Parathyroid adenoma (tissue), 2 donors: Measurements from ENCODE around the gene KSR1.

Source experiments
- H2AFZ ChIP-seq: fragments of 300-600 bp; sonication (generic); one replicate; pipeline ENCODE4 v1.7.0; 2017; ENCODE audit warnings: antibody characterized with exemption, mild to moderate bottlenecking
- H3K27ac ChIP-seq: fragments of 300-600 bp; sonication (generic); one replicate; pipeline ENCODE4 v1.7.0; 2017
- H3K27me3 ChIP-seq: fragments of 300-600 bp; sonication (generic); one replicate; pipeline ENCODE4 v1.7.0; 2017; ENCODE audit warnings: low read length; ENCODE audit not compliant: control insufficient read depth, insufficient read depth
- H3K36me3 ChIP-seq: fragments of 300-600 bp; sonication (generic); one replicate; pipeline ENCODE4 v1.7.0; 2017; ENCODE audit warnings: low read length; ENCODE audit not compliant: control insufficient read depth, insufficient read depth
- H3K4me1 ChIP-seq: fragments of 300-600 bp; sonication (generic); one replicate; pipeline ENCODE4 v1.7.0; 2017; ENCODE audit warnings: control low read depth
- H3K4me2 ChIP-seq: fragments of 300-600 bp; sonication (generic); one replicate; pipeline ENCODE4 v1.7.0; 2017; ENCODE audit warnings: low read length
- H3K4me3 ChIP-seq: fragments of 300-600 bp; sonication (generic); one replicate; pipeline ENCODE4 v1.7.0; 2017; ENCODE audit warnings: low read depth, low read length
- H3K79me2 ChIP-seq: fragments of 300-600 bp; sonication (generic); one replicate; pipeline ENCODE4 v1.7.0; 2017; ENCODE audit warnings: control low read depth
- H3K9ac ChIP-seq: fragments of 300-600 bp; sonication (generic); one replicate; pipeline ENCODE4 v1.7.0; 2017; ENCODE audit warnings: mild to moderate bottlenecking
- H3K9me3 ChIP-seq: fragments of 300-600 bp; sonication (generic); one replicate; pipeline ENCODE4 v1.7.0; 2017; ENCODE audit warnings: low read length; ENCODE audit not compliant: control insufficient read depth
- TF ChIP-seq, protein P1 (sequence below): fragments of 300-600 bp; sonication (generic); IDR thresholded peaks from one replicate; pipeline ENCODE4 v1.7.0; 2017; ENCODE audit warnings: antibody characterized with exemption, mild to moderate bottlenecking
- donor health status: primary hyperparathyroidism.

The KSR1 gene

DNA sequence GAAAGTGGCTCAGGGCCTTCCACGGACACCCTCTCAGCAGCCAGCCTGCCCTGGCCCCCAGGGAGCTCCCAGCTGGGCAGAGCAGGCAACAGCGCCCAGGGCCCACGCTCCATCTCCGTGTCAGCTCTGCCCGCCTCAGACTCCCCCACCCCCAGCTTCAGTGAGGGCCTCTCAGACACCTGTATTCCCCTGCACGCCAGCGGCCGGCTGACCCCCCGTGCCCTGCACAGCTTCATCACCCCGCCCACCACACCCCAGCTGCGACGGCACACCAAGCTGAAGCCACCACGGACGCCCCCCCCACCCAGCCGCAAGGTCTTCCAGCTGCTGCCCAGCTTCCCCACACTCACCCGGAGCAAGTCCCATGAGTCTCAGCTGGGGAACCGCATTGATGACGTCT lies 126.4 kb downstream of the KSR1 start:
- H3K4me1 ChIP-seq: no peaks in the 10 kb centered on the region
- H3K36me3 ChIP-seq: no peaks in the 10 kb centered on the region
- no peak overlapping the region for H2AFZ ChIP-seq
- H3K9me3 ChIP-seq: no peaks in the 10 kb centered on the region
- peaks cover 2% of the 10 kb centered on the region for H3K79me2 ChIP-seq
- no peak overlapping the region for H3K27ac ChIP-seq
- TF ChIP-seq, protein P1, sequence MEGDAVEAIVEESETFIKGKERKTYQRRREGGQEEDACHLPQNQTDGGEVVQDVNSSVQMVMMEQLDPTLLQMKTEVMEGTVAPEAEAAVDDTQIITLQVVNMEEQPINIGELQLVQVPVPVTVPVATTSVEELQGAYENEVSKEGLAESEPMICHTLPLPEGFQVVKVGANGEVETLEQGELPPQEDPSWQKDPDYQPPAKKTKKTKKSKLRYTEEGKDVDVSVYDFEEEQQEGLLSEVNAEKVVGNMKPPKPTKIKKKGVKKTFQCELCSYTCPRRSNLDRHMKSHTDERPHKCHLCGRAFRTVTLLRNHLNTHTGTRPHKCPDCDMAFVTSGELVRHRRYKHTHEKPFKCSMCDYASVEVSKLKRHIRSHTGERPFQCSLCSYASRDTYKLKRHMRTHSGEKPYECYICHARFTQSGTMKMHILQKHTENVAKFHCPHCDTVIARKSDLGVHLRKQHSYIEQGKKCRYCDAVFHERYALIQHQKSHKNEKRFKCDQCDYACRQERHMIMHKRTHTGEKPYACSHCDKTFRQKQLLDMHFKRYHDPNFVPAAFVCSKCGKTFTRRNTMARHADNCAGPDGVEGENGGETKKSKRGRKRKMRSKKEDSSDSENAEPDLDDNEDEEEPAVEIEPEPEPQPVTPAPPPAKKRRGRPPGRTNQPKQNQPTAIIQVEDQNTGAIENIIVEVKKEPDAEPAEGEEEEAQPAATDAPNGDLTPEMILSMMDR: no peak
- H3K27me3 ChIP-seq: no peaks in the 10 kb centered on the region
- H3K4me2 ChIP-seq: no peak overlapping the region
- no peak overlapping the region for H3K9ac ChIP-seq
- no peak overlapping the region for H3K4me3 ChIP-seq

DNA sequence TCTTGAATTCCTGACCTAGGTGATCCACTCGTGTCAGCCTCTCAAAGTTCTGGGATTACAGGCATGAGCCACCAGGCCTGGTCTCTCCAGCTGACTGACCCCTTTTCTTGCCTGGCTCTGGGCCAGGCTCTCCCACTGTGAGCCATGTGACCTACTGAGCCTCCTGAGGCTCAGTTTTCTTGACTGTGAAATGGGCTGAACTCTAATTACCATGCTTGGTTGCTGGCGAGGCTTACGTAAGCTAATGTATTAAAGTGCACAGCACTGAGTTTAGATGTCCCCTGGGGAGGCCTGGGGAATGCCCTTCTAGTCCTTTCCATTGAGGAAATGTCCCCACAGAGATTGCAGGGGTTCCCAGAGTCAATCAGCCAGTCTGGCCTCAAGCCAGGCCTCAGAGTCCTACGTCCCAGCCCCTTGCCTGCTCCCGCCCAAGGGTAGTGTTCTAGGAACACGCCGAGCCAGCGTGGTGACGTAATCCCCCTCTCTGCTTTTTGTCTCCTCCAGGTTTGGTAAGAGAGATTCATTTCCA lies 129.0 kb downstream of the KSR1 start:
- TF ChIP-seq, protein P1: no peak
- no peaks in the 10 kb centered on the region for H3K27me3 ChIP-seq
- H3K9me3 ChIP-seq: no peaks in the 10 kb centered on the region
- no peak overlapping the region for H3K27ac ChIP-seq
- H3K4me3 ChIP-seq: no peak overlapping the region
- no peak overlapping the region for H3K4me2 ChIP-seq
- no peak overlapping the region for H3K9ac ChIP-seq
- no peak overlapping the region for H2AFZ ChIP-seq
- no peaks in the 10 kb centered on the region for H3K4me1 ChIP-seq
- H3K36me3 ChIP-seq: no peaks in the 10 kb centered on the region
- H3K79me2 ChIP-seq: peaks cover 2% of the 10 kb centered on the region

DNA sequence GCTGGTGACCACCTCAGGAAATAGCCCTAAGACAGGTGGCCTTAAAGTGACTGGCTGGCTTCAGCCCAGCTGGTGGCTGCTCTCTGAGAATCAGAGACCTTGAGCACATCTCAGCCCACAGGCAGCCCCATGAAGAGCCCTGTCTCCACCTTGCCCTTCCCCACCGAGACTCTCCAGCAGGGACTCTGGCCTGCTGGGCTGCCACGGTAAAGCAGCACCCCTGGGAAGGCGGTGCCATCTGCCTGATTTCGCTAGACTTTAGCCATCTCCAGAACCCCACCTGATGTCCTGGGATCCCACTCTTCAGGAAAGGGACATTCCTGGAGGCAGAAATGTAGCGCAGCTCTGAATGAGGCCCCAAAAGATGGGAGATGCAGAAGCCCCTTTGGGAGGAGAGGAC lies 129.5 kb downstream of the KSR1 start:
- H3K27ac ChIP-seq: no peak overlapping the region
- H3K79me2 ChIP-seq: peaks cover 2% of the 10 kb centered on the region
- H3K4me1 ChIP-seq: no peaks in the 10 kb centered on the region
- TF ChIP-seq, protein P1: no peak
- no peak overlapping the region for H3K4me3 ChIP-seq
- H3K4me2 ChIP-seq: no peak overlapping the region
- H3K36me3 ChIP-seq: no peaks in the 10 kb centered on the region
- no peak overlapping the region for H2AFZ ChIP-seq
- H3K9ac ChIP-seq: no peak overlapping the region
- H3K27me3 ChIP-seq: no peaks in the 10 kb centered on the region
- no peaks in the 10 kb centered on the region for H3K9me3 ChIP-seq

DNA sequence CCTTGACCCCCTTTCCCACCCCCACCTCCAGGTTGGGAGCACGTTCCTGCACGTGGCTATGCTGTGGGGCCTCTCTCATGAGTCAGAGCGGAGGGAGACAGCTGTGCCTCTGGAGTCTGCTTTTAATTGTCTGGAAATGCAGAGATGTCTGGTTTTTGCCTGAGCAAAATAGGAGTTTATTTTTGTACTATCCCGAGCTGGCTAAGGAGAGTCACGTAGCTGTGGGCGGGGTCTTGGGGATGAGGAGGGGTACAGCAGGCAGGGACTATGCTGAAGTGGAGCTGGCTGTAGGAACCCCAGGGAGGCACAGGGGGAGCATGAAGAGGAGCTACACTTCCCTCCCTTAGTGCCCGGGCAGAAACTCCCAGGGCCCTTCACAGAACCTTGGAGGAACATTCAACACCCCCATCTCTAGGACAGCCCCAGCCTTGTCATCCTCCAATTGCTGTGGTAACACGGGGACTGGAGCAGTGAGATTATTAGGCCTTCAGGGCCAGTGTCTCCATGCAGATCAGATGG lies 130.0 kb downstream of the KSR1 start:
- Histone ChIP-seq H3K27ac (no peak overlapping the region), H3K4me1 (no peaks in the 10 kb centered on the region), H3K4me3 (no peak overlapping the region), H3K36me3 (no peaks in the 10 kb centered on the region), H3K4me2 (no peak overlapping the region), H3K9me3 (no peaks in the 10 kb centered on the region), H3K79me2 (peaks cover 2% of the 10 kb centered on the region), H3K27me3 (no peaks in the 10 kb centered on the region), H2AFZ (no peak overlapping the region), H3K9ac (no peak overlapping the region)
- TF ChIP-seq, protein P1: no peak

DNA sequence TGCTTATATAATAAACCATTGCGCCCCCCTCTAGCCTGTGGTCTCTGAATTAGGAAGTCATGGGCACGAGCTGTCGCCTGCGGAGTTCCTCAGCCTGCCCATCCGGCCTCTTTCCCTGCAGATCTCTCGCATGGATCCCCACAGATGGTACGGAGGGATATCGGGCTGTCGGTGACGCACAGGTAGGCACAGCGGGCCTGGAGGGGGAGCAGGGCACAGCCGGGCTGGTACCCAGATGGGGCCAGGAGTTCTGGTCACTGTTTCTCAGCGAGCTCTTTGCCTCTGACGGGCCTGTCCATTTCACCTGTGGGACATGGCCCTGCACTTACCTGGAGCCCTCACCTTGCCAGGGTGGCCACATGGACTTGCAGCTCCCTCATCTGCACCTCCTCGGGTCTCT lies 132.1 kb downstream of the KSR1 start:
- H3K9ac ChIP-seq: no peak overlapping the region
- no peaks in the 10 kb centered on the region for H3K9me3 ChIP-seq
- H3K4me3 ChIP-seq: no peak overlapping the region
- H3K4me1 ChIP-seq: no peaks in the 10 kb centered on the region
- peaks cover 2% of the 10 kb centered on the region for H3K79me2 ChIP-seq
- H2AFZ ChIP-seq: no peak overlapping the region
- H3K36me3 ChIP-seq: no peaks in the 10 kb centered on the region
- H3K4me2 ChIP-seq: no peak overlapping the region
- H3K27ac ChIP-seq: no peak overlapping the region
- H3K27me3 ChIP-seq: no peaks in the 10 kb centered on the region
- TF ChIP-seq, protein P1: no peak
